Activated CD4-positive, alpha-beta T cell treated with anti-CD3 and anti-CD28 coated beads, Interleukin-2, Interleukin-4, amounts not matched to agents 100 ng/mL and 50 ng/mL, durations not matched to agents 16 hours and 8 hours (primary cell): ENCODE data around the gene DIRAS1.

Experiments used
- DNase-seq: peaks from one replicate; pipeline ENCODE4 v3.0.0-alpha.2; 2020; ENCODE audit warnings: low spot score

The DIRAS1 gene, protein sequence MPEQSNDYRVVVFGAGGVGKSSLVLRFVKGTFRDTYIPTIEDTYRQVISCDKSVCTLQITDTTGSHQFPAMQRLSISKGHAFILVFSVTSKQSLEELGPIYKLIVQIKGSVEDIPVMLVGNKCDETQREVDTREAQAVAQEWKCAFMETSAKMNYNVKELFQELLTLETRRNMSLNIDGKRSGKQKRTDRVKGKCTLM

GRCh38 chr19:2720777-2721569 lies at the start of gene DIRAS1:
Gene DIRAS1 (minus strand): TSS chr19:2721372. CDS start chr19:2717806, 3,566 bp downstream.
- no peak for DNase-seq

- DNase-seq, result no peak
These were observed 49.2 kb upstream of the DIRAS1 start for GRCh38 chr19:2770055-2771013.

DNA sequence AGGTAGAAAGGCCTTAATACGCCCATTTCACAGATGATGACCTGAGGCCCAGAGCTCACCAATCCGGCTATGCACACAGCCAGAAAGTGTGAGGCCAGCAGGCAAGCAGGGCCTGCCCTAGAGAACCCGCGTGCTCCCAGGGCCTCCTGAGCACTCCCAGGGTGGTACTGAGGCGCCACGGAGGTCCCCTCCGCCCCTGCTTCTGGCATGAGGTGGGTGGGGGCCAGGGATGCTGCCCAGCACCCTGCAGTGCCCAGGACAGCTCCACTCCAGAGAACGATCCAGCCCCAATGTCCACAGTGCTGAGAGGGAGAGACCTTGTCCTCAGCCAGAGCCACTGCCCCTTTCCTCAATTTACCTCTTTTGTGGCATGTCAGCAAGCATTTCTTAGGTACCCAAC lies 48.0 kb upstream of the DIRAS1 start:
- no peak for DNase-seq

GRCh38 chr19:2768365-2769132 lies 47.4 kb upstream of the DIRAS1 start:
- DNase-seq, result no peak

- no peak for DNase-seq
These were observed 46.5 kb upstream of the DIRAS1 start for GRCh38 chr19:2767688-2768087.

- DNase-seq, result no peak
These were observed 45.6 kb upstream of the DIRAS1 start for GRCh38 chr19:2766594-2767372.

GRCh38 chr19:2765376-2765775 lies 44.2 kb upstream of the DIRAS1 start:
- no peak for DNase-seq

GRCh38 chr19:2764945-2765344 lies 43.8 kb upstream of the DIRAS1 start:
- no peak for DNase-seq

GRCh38 chr19:2763687-2764086 lies 42.5 kb upstream of the DIRAS1 start:
- no peak for DNase-seq

DNA sequence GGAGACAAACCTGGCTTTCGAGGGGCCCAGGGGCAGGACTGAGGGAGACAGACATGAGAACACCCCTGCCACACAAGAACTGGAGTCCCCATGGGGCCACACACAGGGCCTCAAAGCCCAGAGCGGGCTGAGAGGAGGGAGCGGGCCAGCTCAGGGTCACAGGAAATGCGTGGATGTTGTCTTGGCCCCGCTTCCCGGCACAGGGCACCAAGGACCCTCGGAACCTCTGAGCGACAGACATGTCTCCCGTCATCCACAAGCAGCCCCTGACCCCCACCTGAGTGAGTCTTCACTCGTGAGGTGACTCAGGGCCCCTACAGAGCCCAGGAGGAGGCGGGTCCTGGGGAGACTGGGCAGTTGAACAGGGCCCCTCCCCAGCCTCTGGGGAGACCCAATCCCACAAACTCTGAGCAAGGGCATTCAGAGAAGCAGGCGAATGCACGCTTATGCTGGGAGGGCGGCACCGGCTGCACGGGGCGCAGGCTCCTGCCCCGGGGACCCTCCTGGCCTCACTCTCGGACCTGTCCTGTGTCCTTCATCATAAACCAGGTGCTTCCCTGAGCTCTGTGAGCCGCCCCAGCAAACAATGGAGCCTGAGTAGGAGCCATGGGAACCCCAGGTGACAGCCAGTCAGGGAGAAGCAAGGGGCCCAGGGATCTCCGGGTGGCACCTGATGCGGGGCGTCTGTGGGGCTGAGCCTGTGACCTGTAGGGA lies 41.8 kb upstream of the DIRAS1 start:
- DNase-seq, result no peak

DNA sequence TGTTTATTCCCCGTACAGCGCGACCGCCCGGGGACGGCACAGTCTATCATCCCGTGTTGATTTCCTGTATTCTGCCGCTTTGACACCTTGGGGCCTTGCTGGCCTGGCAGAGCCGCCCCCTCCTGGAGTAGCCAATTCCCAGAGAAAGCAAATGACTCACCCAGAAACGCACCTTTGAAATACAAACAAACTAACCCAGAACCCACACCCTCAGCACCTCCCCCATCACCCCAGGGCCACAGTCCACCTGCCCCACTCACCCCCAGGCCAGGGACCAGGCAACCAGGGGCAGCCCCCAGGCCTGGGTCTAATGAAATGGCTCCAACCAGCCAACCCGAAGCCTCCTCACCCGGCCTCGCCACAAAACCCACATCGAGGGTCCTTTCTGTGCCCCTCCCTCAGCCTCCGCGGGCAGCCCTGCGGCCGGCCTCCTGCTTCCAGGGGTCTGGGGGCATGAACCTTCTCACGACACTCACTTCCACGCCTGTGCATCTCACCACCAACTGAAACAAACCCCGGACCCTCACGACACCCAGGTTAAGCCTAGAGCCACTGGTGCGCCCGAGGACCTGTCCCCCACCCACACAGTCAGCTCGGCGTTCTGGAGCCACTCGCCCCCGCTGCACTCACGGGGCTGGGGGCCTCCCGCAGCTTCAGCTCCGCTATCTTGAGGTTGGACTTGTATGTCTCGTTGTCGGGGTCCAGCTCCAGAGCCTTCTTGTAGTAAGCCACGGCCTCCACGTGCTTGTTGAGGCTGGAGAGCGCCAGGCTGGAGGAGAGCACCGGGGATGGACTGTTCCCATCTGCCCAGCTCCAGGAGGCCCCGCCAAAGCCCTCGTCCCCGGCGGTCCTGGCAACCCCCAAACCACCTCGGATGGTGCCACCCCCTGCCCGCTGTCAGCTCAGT lies 41.0 kb upstream of the DIRAS1 start:
- no peak for DNase-seq

DNA sequence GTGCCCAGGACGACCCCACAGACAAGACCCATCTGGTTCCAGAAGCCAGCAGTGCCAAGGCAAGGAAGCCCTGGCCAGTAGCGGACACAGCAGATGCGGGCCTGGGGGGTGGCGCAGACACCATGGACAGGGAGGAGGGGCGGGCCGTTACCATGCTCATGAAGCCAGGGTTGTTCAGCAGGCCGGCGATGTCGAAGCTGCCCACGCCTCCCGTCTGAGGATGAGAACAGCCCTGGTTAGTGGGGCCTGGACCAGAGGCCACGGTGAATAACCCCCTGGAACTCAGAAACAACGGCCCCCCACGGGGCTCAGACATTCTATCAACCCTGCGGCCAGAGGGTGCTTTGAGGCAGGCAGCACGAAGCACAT lies 40.1 kb upstream of the DIRAS1 start:
- DNase-seq, result no peak

GRCh38 chr19:2759965-2760364 lies 38.8 kb upstream of the DIRAS1 start:
- no peak for DNase-seq

GRCh38 chr19:2759362-2759761 lies 38.2 kb upstream of the DIRAS1 start:
- DNase-seq, result no peak

GRCh38 chr19:2758601-2759313 lies 37.6 kb upstream of the DIRAS1 start:
- no peak for DNase-seq

DNA sequence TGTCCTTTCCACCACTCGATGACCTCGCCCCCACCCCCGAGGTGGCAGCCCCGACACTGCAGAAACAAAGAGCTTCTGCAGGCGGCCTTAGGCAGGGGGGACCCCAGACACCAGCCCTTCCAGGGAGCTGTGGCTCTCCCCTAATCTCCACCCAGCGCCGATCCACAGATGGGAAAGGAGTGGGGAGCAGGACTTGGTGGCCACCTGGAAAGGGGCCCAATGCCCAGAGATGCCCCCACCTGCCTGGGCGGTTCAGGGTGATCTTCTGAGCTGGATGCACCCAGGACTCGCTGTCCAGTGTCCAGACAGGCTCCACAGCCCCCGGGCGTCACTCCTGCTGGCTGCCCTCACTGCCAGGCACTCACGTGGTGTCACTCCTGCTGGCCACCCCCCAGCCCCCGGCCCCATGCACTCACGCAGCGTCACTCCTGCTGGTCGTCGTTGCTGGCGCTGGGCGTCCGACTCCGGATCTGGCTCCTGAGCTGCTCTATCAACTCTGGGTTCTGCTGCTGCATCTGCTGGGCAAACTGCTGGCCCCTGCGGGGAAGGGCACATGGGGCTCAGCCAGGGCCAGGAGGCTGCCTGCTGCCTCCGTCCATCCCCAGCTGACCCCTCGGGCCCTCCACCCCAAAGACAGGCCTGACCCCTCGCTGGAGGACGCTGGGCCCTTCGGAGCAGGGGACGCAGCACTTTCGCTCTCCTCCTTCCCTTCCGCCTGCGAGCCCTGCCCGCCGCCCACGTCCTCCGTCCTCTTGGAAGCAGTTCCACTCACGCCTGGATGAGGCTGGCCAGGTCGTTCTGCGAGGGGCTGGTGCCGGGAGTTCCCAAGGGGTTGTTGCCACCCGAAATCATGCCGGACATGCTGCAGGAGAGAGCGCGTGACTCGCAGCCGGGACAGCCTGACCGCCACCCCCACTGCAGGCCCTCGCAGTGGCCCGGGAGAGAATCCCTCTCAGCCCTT lies 36.0 kb upstream of the DIRAS1 start:
- no peak for DNase-seq

GRCh38 chr19:2756477-2756876 lies 35.3 kb upstream of the DIRAS1 start:
- DNase-seq, result no peak

- no peak for DNase-seq
These were observed 34.6 kb upstream of the DIRAS1 start for GRCh38 chr19:2755811-2756210.
